ENCODE data around the gene FCER2.

The FCER2 gene

GRCh38 chr19:7692417-7693088 is 9.4 kb downstream of the FCER2 start:
- Histone ChIP-seq H3K36me3 (no peaks in the 10 kb centered on the region), H3K27me3 (peaks cover 8% of the 10 kb centered on the region), H3K4me3 (ENCODE audit: low read depth, low read length) (no peak overlapping the region), H3K9me3 (no peaks in the 10 kb centered on the region; the same call in 1 of the 2 replicates), H3K4me1 (no peaks in the 10 kb centered on the region)
- DNase-seq = no peak
- no peak for TF ChIP-seq CTCF (IDR thresholded peaks at IDR 0.05; ENCODE audit: low read depth, low read length)

DNA sequence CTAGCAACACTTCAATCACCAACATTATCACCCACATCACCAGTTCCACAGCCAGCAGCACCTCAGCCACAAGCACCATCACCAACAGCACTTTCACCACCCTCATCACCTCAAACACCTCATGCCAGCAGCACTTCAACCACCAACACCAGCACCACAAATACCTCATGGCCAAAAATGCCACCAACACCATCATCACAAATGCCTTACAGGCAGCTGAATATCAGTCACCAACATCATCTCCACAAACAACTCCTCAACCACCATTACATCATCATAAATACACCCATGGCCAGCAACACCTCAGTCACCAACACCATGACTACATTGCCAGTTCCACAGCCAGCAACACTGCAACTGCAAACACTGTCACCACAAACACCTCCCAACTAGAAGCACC is 10.4 kb downstream of the FCER2 start:
- no peaks in the 10 kb centered on the region; the same call in 1 of the 2 replicates for H3K9me3 ChIP-seq
- no peaks in the 10 kb centered on the region for H3K36me3 ChIP-seq
- no peak overlapping the region for H3K4me3 ChIP-seq (ENCODE audit: low read depth, low read length)
- TF ChIP-seq CTCF (IDR thresholded peaks at IDR 0.05; ENCODE audit: low read depth, low read length) = no peak
- H3K27me3 ChIP-seq = peaks cover under 1% of the 10 kb centered on the region; the same call in 1 of the 2 replicates
- DNase-seq = no peak
- no peaks in the 10 kb centered on the region for H3K4me1 ChIP-seq

- Histone ChIP-seq H3K4me3 (ENCODE audit: low read depth, low read length) (no peak overlapping the region), H3K27me3 (no peaks in the 10 kb centered on the region), H3K4me1 (no peaks in the 10 kb centered on the region), H3K36me3 (no peaks in the 10 kb centered on the region), H3K9me3 (no peaks in the 10 kb centered on the region; the same call in 1 of the 2 replicates)
- DNase-seq = no peak
- TF ChIP-seq CTCF (IDR thresholded peaks at IDR 0.05; ENCODE audit: low read depth, low read length) = no peak
Measured at GRCh38 chr19:7690779-7691258, 11.1 kb downstream of the FCER2 start.

DNA sequence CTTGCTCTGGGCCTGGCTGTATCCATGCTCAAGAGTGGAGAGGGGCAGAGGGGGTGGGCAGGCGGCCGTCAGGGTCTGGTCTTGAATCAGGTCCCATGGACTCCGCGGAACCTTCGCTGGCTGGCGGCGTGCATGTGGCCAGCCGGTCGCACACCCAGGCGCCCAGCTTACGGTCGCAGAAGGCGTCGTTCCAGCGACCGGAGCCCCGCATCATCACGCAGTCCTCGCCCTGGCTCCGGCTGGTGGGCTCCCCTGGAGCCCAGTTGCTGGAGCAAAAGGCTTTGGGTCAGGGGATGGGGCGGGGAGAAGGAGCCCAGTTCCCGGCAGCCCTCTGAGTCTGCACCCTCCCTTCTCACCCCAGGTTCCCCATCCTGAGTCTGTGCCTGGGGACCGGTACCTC is 12.8 kb downstream of the FCER2 start:
- Histone ChIP-seq H3K36me3 (no peaks in the 10 kb centered on the region), H3K9me3 (no peaks in the 10 kb centered on the region; the same call in 1 of the 2 replicates), H3K27me3 (no peaks in the 10 kb centered on the region), H3K4me1 (no peaks in the 10 kb centered on the region), H3K4me3 (ENCODE audit: low read depth, low read length) (no peak overlapping the region)
- no peak for DNase-seq
- no peak for TF ChIP-seq CTCF (IDR thresholded peaks at IDR 0.05; ENCODE audit: low read depth, low read length)

- H3K27me3 ChIP-seq = no peaks in the 10 kb centered on the region
- H3K4me1 ChIP-seq = no peaks in the 10 kb centered on the region
- peaks cover 11% of the 10 kb centered on the region for H3K36me3 ChIP-seq
- no peak for TF ChIP-seq CTCF (IDR thresholded peaks at IDR 0.05; ENCODE audit: low read depth, low read length)
- H3K9me3 ChIP-seq = no peaks in the 10 kb centered on the region; the same call in 1 of the 2 replicates
- no peak for DNase-seq
- no peak overlapping the region for H3K4me3 ChIP-seq (ENCODE audit: low read depth, low read length)
Measured at GRCh38 chr19:7687177-7687576, 14.8 kb downstream of the FCER2 start.

All from BE2C (cell line).